Keratinocyte (primary cell): ENCODE data around the gene SLC25A10. TPM values are rescaled to one million over a fixed set of nuclear protein-coding genes. Genes with fewer than 3 reads are reported as not detected.

Source experiments
- DNase-seq: peaks from one replicate; pipeline ENCODE4 v3.0.0-alpha.2; 2011; ENCODE audit warnings: low read depth, missing footprints, low spot score
- FAIRE-seq: peaks from 2 replicates; lab custom pipeline; 2011; peaks lifted over from hg19 to GRCh38; lab: Jason Lieb, UNC
- H2AFZ ChIP-seq: 2 replicates; pipeline ENCODE4 v1.6.0; 2012; ENCODE audit warnings: low read length, control low read depth, inconsistent platforms; ENCODE audit not compliant: control insufficient read depth
- H3K27ac ChIP-seq: 2 replicates; pipeline ENCODE4 v1.5.1; 2011; ENCODE audit warnings: low read length; ENCODE audit not compliant: control insufficient read depth, insufficient read depth
- H3K27me3 ChIP-seq: 3 replicates; pipeline ENCODE4 v1.6.0; 2011; ENCODE audit warnings: low read length; ENCODE audit not compliant: control insufficient read depth, insufficient read depth; ENCODE audit errors: extremely low read depth
- H3K36me3 ChIP-seq, 2 experiments: 2 replicates in 1 of 2; 3 replicates in 1 of 2; pipeline ENCODE4 v1.5.1; 2011; ENCODE audit warnings: low read length in 2 of 2, mild to moderate bottlenecking in 1 of 2; ENCODE audit not compliant: control insufficient read depth in 2 of 2, insufficient read depth in 2 of 2; ENCODE audit errors: extremely low read depth in 1 of 2
- H3K4me1 ChIP-seq: 3 replicates; pipeline ENCODE4 v1.5.1; 2011; ENCODE audit warnings: low read length; ENCODE audit not compliant: control insufficient read depth, insufficient read depth; ENCODE audit errors: extremely low read depth
- H3K4me2 ChIP-seq: 3 replicates; pipeline ENCODE4 v1.6.0; 2011; ENCODE audit warnings: low read depth, low read length; ENCODE audit not compliant: control insufficient read depth, insufficient read depth; ENCODE audit errors: extremely low read depth
- H3K4me3 ChIP-seq, 3 experiments: fragments of 200-600 bp in 1 of 3; sonication (generic) in 1 of 3; 2 replicates in 2 of 3; 3 replicates in 1 of 3; pipeline ENCODE4 v1.5.1; 2011 to 2016; ENCODE audit warnings: low read length in 3 of 3, mild to moderate bottlenecking in 3 of 3, control low read depth in 2 of 3, inconsistent platforms in 1 of 3, low read depth in 1 of 3, mixed read lengths in 1 of 3, mixed run types in 1 of 3, moderate library complexity in 1 of 3; ENCODE audit not compliant: control insufficient read depth in 2 of 3, insufficient read depth in 2 of 3; ENCODE audit errors: extremely low read depth in 1 of 3
- H3K79me2 ChIP-seq: 2 replicates; pipeline ENCODE4 v1.6.0; 2012; ENCODE audit warnings: low read length; ENCODE audit not compliant: control insufficient read depth, insufficient read depth
- H3K9ac ChIP-seq: 3 replicates; pipeline ENCODE4 v1.6.0; 2011; ENCODE audit warnings: low read length; ENCODE audit not compliant: control insufficient read depth, insufficient read depth; ENCODE audit errors: extremely low read depth
- H3K9me1 ChIP-seq: 3 replicates; pipeline ENCODE4 v1.6.0; 2011; ENCODE audit warnings: low read length; ENCODE audit not compliant: control insufficient read depth, insufficient read depth; ENCODE audit errors: extremely low read depth
- H3K9me3 ChIP-seq: 2 replicates; pipeline ENCODE4 v1.5.1; 2012; ENCODE audit warnings: low read depth, low read length; ENCODE audit not compliant: control insufficient read depth
- H4K20me1 ChIP-seq: 3 replicates; pipeline ENCODE4 v1.6.0; 2011; ENCODE audit warnings: low read length; ENCODE audit not compliant: control insufficient read depth, insufficient read depth; ENCODE audit errors: extremely low read depth
- CTCF ChIP-seq, 3 experiments: IDR thresholded peaks in 1 of 3; conservative IDR thresholded peaks in 1 of 3; optimal IDR thresholded peaks in 1 of 3; 2 replicates in 2 of 3; 3 replicates in 1 of 3; pipeline versions ENCODE3 to v1.5.1; 2011; ENCODE audit warnings: low read length in 3 of 3, mild to moderate bottlenecking in 3 of 3, moderate library complexity in 2 of 3, control low read depth in 1 of 3, inconsistent platforms in 1 of 3; ENCODE audit not compliant: insufficient read depth in 2 of 3; ENCODE audit errors: extremely low read depth in 1 of 3
- EZH2 ChIP-seq: IDR thresholded peaks from one replicate; pipeline ENCODE4 v1.6.1; 2012; ENCODE audit warnings: inconsistent platforms, mild to moderate bottlenecking, low read length, moderate library complexity
- dilution Hi-C: fragments of 300-500 bp; cut with MboI; formaldehyde crosslinking; loops from one replicate; pipeline ENCODE4 v1.7.0; 2020; ENCODE audit warnings: low sequenced_read_pairs; ENCODE audit not compliant: extremely low pct_ligation_motif_present
- polyA plus RNA-seq, 5 experiments: library from polyadenylated mRNA; depleted of rRNA in 3 of 5; stranded (reverse) in 3 of 5; stranded (forward) in 1 of 5; unstranded in 1 of 5; fragments of >200 nt; gene quantifications; 1 replicate in 1 of 5; 2 replicates in 3 of 5; 3 replicates in 1 of 5; pipeline versions ENCODE4 v1.2.1 to v1.2.3, GENCODE V29; 2011 to 2012; ENCODE audit warnings: missing spikeins in 2 of 5, low read depth in 1 of 5, low replicate concordance in 1 of 5

Gene SLC25A10
- polyA plus RNA-seq, 1 donor (not counting 4 experiments of a cell fraction or from before 2014, with no cell fraction given): 12.7 TPM

GRCh38 chr17:81683208-81683583 is 28.9 kb upstream of the SLC25A10 start:
- H3K36me3 ChIP-seq: peaks cover 28 to 31% of the 10 kb centered on the region in 2 experiments
- dilution Hi-C loops: no loop called here
- peak overlapping the region; percentile 97 for H3K4me2 ChIP-seq
- H3K27ac ChIP-seq: peak overlapping the region; percentile 71
- H3K4me3 ChIP-seq: peak overlapping the region; percentile 85 to 99 (median 89)
- H3K4me1 ChIP-seq: peaks cover 24% of the 10 kb centered on the region
- H3K9ac ChIP-seq: peak overlapping the region; percentile 83
- peaks cover 17% of the 10 kb centered on the region for H4K20me1 ChIP-seq
- peaks cover 58% of the 10 kb centered on the region for H3K79me2 ChIP-seq
- H3K9me3 ChIP-seq: no peaks in the 10 kb centered on the region
- DNase-seq: no peak
- FAIRE-seq: no peak
- no peak for TF ChIP-seq EZH2
- no peak for TF ChIP-seq CTCF (optimal IDR thresholded peaks at IDR 0.05 in 1 of 3, IDR thresholded peaks at IDR 0.05 in 1 of 3, conservative IDR thresholded peaks at IDR 0.05 in 1 of 3; ENCODE audit: extremely low read depth in 1 of 3, insufficient read depth in 2 of 3, low read length in 3 of 3)
- no peaks in the 10 kb centered on the region for H3K9me1 ChIP-seq
- peak overlapping the region; percentile 74 for H2AFZ ChIP-seq
- H3K27me3 ChIP-seq: no peaks in the 10 kb centered on the region

- peaks cover 64% of the 10 kb centered on the region for H3K79me2 ChIP-seq
- peaks cover 34 to 36% of the 10 kb centered on the region in 2 experiments for H3K36me3 ChIP-seq
- H4K20me1 ChIP-seq: peaks cover 22% of the 10 kb centered on the region
- TF ChIP-seq EZH2 (no peak), CTCF (optimal IDR thresholded peaks at IDR 0.05 in 1 of 3, IDR thresholded peaks at IDR 0.05 in 1 of 3, conservative IDR thresholded peaks at IDR 0.05 in 1 of 3; ENCODE audit: extremely low read depth in 1 of 3, insufficient read depth in 2 of 3, low read length in 3 of 3) (no peak)
- peak within 1 kb of the TSS; percentile 74 for H2AFZ ChIP-seq
- no peaks in the 10 kb centered on the region for H3K9me1 ChIP-seq
- H3K9ac ChIP-seq: peak within 1 kb of the TSS; percentile 83
- peak; percentile 80 for FAIRE-seq
- H3K4me2 ChIP-seq: peak within 1 kb of the TSS; percentile 97
- peak within 1 kb of the TSS; percentile 85 to 99 (median 89) for H3K4me3 ChIP-seq
- DNase-seq: peak; percentile 90
- peak within 1 kb of the TSS; percentile 93 for H3K27ac ChIP-seq
- no peaks in the 10 kb centered on the region for H3K9me3 ChIP-seq
- dilution Hi-C loops: no loop called here
- no peaks in the 10 kb centered on the region for H3K27me3 ChIP-seq
- peaks cover 30% of the 10 kb centered on the region for H3K4me1 ChIP-seq
Measured at GRCh38 chr17:81683584-81684441, 28.3 kb upstream of the SLC25A10 start, which contains the start of the genes ARL16 and HGS. ARL16 (minus strand) TSS chr17:81683797; CDS start chr17:81683753, 44 bp downstream. HGS (plus strand) TSS chr17:81684011; CDS start chr17:81684067, 56 bp downstream.
